NCI-H2081 treated with DMSO at 0.1 percent for 48 hours (cell line): ENCODE measurements around the gene MRPL22.
"Not testable (repeated sequence)": the region's sequence is repeated elsewhere in the genome, so short reads cannot be mapped to it uniquely, and the experiment has no call there.

Experiments
- DNase-seq: peaks from one replicate; lab custom pipeline; 2025; lab: John Stamatoyannopoulos, UW

Gene MRPL22

GRCh38 chr5:154995679-154996078, 54.8 kb downstream of the MRPL22 start:
- no peak for DNase-seq

- DNase-seq: no peak
Observed at GRCh38 chr5:154997746-154998145, 56.9 kb downstream of the MRPL22 start.

DNA sequence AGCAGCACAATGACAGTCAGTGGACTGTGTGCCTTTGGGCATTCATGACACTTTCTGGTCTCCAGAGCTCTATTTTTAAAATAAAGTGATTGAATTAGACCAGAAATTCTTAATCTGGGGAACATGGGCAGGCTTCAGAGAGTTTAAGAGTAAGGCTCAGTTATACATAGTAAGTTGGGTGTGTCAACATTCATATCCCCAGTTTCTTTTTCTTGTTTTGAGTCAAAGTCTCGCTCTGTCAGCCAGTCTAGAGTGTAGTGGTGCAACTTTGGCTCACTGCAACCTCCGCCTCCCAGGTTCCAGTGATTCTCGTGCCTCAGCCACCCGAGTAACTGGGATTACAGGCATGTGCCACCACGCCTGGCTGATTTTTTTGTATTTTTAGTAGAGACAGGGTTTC, 59.0 kb downstream of the MRPL22 start:
- no peak for DNase-seq

- DNase-seq: no peak
Observed at GRCh38 chr5:155001523-155001922, 60.6 kb downstream of the MRPL22 start.

GRCh38 chr5:155002722-155003121, 61.8 kb downstream of the MRPL22 start:
- DNase-seq: not testable (repeated sequence)

DNA sequence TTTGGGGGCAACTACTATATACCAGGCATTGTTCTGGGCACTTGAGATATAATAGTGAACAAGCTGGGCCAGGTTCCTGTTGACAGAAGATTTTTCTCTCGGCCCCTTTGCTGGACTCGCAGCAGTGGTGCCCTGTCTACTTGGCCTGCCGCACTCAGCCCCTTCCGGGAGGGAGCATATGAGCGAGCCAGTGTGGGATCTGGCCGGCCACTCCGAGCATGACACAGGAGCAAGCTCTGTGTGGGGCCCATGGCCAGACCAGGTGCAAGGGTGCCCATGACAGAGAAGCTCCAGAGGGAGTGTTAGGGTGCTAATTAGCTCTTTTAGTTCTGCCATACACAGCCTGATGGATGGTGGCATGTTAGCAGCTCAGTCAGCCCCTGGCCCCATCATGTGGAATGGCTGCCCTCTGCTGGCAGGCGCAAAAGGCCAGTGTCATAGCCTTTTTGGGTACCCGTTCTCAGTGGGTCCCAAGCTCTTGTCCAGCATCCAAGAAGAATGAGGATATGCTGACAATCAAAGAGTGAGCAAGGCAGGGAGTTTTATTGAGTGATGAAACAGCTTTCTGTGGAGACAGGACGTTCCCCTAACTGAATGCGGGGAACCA, 63.4 kb downstream of the MRPL22 start:
- DNase-seq: no peak

GRCh38 chr5:155006265-155006664, 65.4 kb downstream of the MRPL22 start:
- not testable (repeated sequence) for DNase-seq

GRCh38 chr5:155008669-155009068, 67.8 kb downstream of the MRPL22 start:
- no peak for DNase-seq

DNA sequence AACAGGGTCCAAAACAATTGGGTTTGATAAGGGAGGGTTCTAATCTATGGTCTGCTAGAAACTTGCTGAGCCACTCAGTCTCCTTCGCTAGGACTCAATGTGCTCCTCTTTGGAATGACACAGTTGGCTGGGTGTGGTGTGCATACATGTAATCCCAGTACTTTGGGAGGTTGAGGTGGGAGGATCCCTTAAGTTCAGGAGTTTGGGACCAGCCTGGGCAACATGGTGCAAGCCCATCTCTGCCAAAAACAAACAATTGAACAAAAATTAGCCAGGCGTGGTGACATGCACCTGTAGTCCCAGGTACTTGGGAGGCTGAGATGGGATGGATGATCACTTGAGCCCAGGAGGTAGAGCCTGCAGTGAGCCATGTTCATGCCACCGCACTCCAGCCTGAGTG, 70.0 kb downstream of the MRPL22 start:
- no peak for DNase-seq

DNA sequence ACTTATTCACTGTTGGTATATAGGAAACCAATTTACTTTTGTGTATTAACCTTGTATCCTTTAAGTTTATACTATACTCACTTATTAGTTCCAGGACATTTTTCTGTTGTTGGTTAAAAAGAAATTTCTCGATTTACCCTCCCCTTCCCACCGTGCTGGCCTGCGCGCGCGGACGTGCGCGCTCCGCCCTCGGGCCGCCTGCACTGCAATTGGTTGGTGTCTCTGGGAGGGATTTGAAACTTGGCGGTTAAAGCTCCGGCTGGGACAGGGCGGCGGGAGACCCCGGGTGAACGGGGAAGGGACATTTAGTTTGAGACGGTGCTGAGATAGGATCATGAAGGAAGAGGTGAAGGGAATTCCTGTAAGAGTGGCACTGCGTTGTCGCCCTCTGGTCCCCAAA, 72.7 kb downstream of the MRPL22 start, which contains the start of gene KIF4B:
KIF4B (plus strand) TSS at position 230 of the 400 bp plus-strand sequence; CDS start at position 335, 105 bp downstream.
- no peak for DNase-seq

- no peak for DNase-seq
Observed at GRCh38 chr5:155015239-155015638, 74.4 kb downstream of the MRPL22 start.

- DNase-seq: no peak
Observed at GRCh38 chr5:155017610-155018009, 76.7 kb downstream of the MRPL22 start.
